ENCODE results near the gene PTPRQ. TPM values are rescaled to one million over a fixed set of nuclear protein-coding genes. Genes with fewer than 3 reads are reported as not detected.

PTPRQ gene
- total RNA-seq: 10 to 100 TPM in 2 of 4 donors, 1 to 10 TPM in 2; 8.8 to 23.1 (median 11.2) TPM

DNA sequence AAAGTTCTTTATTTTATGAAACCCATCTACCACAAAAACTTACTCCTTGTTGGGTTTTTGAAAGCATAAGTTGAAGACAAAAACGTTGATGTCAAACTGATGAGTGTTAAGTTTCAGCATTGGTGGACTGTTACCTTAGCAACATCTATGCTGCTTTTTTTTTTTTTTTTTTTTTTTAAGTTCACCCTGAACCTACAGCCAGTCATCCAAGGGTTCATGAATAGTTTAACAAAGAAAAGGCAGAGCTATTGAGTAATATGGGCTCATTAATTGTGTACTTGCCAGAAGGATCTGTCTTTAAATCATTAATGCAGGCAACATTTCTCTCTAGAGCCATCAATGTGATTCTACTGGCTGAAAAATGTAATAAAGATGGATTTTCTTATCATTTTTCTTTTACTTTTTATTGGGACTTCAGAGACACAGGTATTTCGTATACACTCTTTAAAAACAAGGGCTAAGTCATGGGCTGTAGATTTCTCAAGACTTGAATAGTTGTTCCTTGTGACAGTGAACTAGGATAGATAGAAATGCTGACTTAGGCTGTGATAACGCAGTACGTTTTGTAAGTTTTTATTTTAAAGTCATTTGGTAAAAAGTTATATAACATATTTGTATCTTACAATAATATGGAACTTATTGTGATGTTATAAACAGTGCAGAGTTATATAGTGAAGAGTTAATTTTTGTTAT, at the start of gene PTPRQ:
PTPRQ (plus strand) TSS at position 262 of the 693 bp plus-strand sequence; CDS start at position 373, 111 bp downstream.
- no peak for DNase-seq
- Histone ChIP-seq H3K4me1 (peaks cover 0 to 5% of the 10 kb centered on the region in 2 donors), H3K9me3 (no peaks in the 10 kb centered on the region), H3K4me3 (replicated peaks in 1 of 3) (peak within 1 kb of the TSS in 1 of 3 donors; percentile 2), H3K27me3 (no peaks in the 10 kb centered on the region), H3K27ac (peak within 1 kb of the TSS; percentile 66 to 83 (median 75)), H3K36me3 (no peaks in the 10 kb centered on the region)
- TF ChIP-seq POLR2A (IDR thresholded peaks at IDR 0.05): no peak
- TF ChIP-seq, protein P1, sequence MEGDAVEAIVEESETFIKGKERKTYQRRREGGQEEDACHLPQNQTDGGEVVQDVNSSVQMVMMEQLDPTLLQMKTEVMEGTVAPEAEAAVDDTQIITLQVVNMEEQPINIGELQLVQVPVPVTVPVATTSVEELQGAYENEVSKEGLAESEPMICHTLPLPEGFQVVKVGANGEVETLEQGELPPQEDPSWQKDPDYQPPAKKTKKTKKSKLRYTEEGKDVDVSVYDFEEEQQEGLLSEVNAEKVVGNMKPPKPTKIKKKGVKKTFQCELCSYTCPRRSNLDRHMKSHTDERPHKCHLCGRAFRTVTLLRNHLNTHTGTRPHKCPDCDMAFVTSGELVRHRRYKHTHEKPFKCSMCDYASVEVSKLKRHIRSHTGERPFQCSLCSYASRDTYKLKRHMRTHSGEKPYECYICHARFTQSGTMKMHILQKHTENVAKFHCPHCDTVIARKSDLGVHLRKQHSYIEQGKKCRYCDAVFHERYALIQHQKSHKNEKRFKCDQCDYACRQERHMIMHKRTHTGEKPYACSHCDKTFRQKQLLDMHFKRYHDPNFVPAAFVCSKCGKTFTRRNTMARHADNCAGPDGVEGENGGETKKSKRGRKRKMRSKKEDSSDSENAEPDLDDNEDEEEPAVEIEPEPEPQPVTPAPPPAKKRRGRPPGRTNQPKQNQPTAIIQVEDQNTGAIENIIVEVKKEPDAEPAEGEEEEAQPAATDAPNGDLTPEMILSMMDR (IDR thresholded peaks at IDR 0.05): no peak
- 27 to 36% methylated on average over 4 of the region's 4 CpGs for WGBS, 2 donors
- intact Hi-C loops (cut with DNase I): no loop called here

GRCh38 chr12:80400571-80400991, 43.5 kb upstream of the PTPRQ start:
- DNase-seq: no peak
- no peak overlapping the region for H3K4me3 ChIP-seq (replicated peaks in 1 of 3)
- H3K9me3 ChIP-seq: no peaks in the 10 kb centered on the region
- no peak overlapping the region for H3K27ac ChIP-seq
- H3K36me3 ChIP-seq: no peaks in the 10 kb centered on the region
- 15 to 26% methylated on average over 16 to 20 of the region's 20 CpGs for WGBS, 2 donors
- H3K27me3 ChIP-seq: no peaks in the 10 kb centered on the region
- H3K4me1 ChIP-seq: no peaks in the 10 kb centered on the region
- TF ChIP-seq, protein P1 (IDR thresholded peaks at IDR 0.05): no peak
- no peak for TF ChIP-seq POLR2A (IDR thresholded peaks at IDR 0.05)
- intact Hi-C loops (cut with DNase I): no loop called here

DNA sequence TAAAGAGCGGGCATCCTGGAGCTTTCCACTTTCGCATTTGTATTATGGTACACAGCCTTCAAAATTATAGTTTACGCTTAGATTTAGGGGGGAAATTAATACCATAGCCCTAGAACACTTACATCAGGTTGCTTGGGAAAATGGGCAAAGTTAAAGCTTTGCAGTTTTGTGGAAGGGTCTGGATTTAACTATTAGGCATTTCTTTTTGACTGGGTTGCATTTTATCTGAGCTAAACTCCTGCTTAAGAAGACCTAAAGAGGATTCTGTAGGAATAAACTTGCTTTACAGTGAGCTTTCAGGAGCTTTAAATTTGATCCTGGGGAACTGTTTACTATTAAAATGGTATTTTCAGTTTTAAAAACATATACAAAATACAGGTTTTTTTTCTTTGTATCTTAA, 42.8 kb upstream of the PTPRQ start:
- Histone ChIP-seq H3K4me3 (replicated peaks in 1 of 3) (no peak overlapping the region), H3K36me3 (no peaks in the 10 kb centered on the region), H3K9me3 (no peaks in the 10 kb centered on the region), H3K4me1 (no peaks in the 10 kb centered on the region), H3K27ac (no peak overlapping the region), H3K27me3 (no peaks in the 10 kb centered on the region)
- TF ChIP-seq, protein P1 (IDR thresholded peaks at IDR 0.05): no peak
- intact Hi-C loops (cut with DNase I): no loop called here
- no peak for DNase-seq
- 89 to 91% methylated on average over 3 of the region's 3 CpGs for WGBS, 2 donors

DNA sequence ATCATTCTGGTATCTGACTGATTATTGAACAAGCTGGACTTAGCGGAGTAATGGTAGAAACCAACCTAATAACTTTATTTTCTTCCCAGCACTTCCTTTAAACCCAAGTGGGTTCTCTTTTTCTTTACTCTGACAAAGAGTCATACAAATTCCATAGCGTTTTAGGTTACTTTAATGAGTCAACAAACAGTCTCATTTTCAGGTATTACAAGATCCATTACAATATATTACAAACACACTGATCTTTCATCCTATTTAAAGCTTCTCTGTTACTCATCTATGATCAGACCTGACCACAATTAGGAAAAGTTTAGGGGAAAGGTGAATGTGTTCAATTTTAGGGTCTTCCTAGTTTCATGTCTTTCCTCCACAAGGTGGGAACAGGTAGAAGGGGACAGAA, 39.4 kb upstream of the PTPRQ start:
- DNase-seq: no peak
- Histone ChIP-seq H3K27ac (no peak overlapping the region), H3K27me3 (no peaks in the 10 kb centered on the region), H3K9me3 (no peaks in the 10 kb centered on the region), H3K36me3 (no peaks in the 10 kb centered on the region), H3K4me3 (replicated peaks in 1 of 3) (no peak overlapping the region), H3K4me1 (no peaks in the 10 kb centered on the region)
- intact Hi-C loops (cut with DNase I): no loop called here
- TF ChIP-seq, protein P1 (IDR thresholded peaks at IDR 0.05): no peak
- WGBS, 2 donors: 73 to 75% methylated on average over 2 of the region's 2 CpGs

GRCh38 chr12:80406253-80406652, 37.8 kb upstream of the PTPRQ start:
- no peak overlapping the region for H3K4me3 ChIP-seq (replicated peaks in 1 of 3)
- no peak for TF ChIP-seq POLR2A (IDR thresholded peaks at IDR 0.05)
- TF ChIP-seq, protein P1 (IDR thresholded peaks at IDR 0.05): no peak
- no peaks in the 10 kb centered on the region for H3K27me3 ChIP-seq
- H3K27ac ChIP-seq: no peak overlapping the region
- H3K9me3 ChIP-seq: no peaks in the 10 kb centered on the region
- no peak for DNase-seq
- intact Hi-C loops (cut with DNase I): no loop called here
- H3K36me3 ChIP-seq: no peaks in the 10 kb centered on the region
- H3K4me1 ChIP-seq: no peaks in the 10 kb centered on the region
